SK-N-SH treated with all-trans-retinoic acid at 6 μM for 48 hours (cell line): ENCODE data around the gene LONP1.

Experiments
- ATAC-seq: fragments of 200-7000 bp; cut with Tn5 transposase; 3 replicates; pipeline ENCODE4 v1.9.1; 2020; ENCODE audit warnings: mild to moderate bottlenecking, moderate library complexity
- BACH2 ChIP-seq: fragments of 250-450 bp; sonication (Bioruptor Pico); IDR thresholded peaks from 2 replicates; pipeline ENCODE4 v1.9.0; 2021; ENCODE audit warnings: mild to moderate bottlenecking, borderline replicate concordance
- CSDC2 ChIP-seq: fragments of 250-450 bp; sonication (Bioruptor Pico); IDR thresholded peaks from 2 replicates; pipeline ENCODE4 v1.5.0; 2020; ENCODE audit warnings: mild to moderate bottlenecking, moderate library complexity
- ISL1 ChIP-seq: fragments of 250-450 bp; sonication (Bioruptor Pico); IDR thresholded peaks from 2 replicates; pipeline ENCODE4 v2.1.2; 2022; ENCODE audit warnings: mild to moderate bottlenecking, moderate library complexity
- OSR1 ChIP-seq: fragments of 250-450 bp; sonication (Bioruptor Pico); IDR thresholded peaks from 2 replicates; pipeline ENCODE4 v1.8.0; 2022; ENCODE audit warnings: moderate library complexity, mild to moderate bottlenecking, inconsistent platforms
- PPARA ChIP-seq: fragments of 250-450 bp; sonication (Bioruptor Pico); IDR thresholded peaks from 2 replicates; pipeline ENCODE4 v1.5.0; 2020; ENCODE audit warnings: mild to moderate bottlenecking, borderline replicate concordance
- RARB ChIP-seq: fragments of 250-450 bp; sonication (Bioruptor Pico); IDR thresholded peaks from 2 replicates; pipeline ENCODE4 v1.8.0; 2021; ENCODE audit warnings: mild to moderate bottlenecking, moderate library complexity
- SNAI2 ChIP-seq: fragments of 250-450 bp; sonication (Bioruptor Pico); IDR thresholded peaks from 2 replicates; pipeline ENCODE4 v1.5.0; 2020; ENCODE audit warnings: mild to moderate bottlenecking, moderate library complexity
- TCF4 ChIP-seq: fragments of 250-450 bp; sonication (Bioruptor Pico); IDR thresholded peaks from 2 replicates; pipeline ENCODE4 v1.8.0; 2021; ENCODE audit warnings: mild to moderate bottlenecking, moderate library complexity, borderline replicate concordance
- TOX ChIP-seq: fragments of 250-450 bp; sonication (Bioruptor Pico); IDR thresholded peaks from 2 replicates; pipeline ENCODE4 v1.8.0; 2021; ENCODE audit warnings: mild to moderate bottlenecking, moderate library complexity, borderline replicate concordance
- ZC3H10 ChIP-seq: fragments of 250-450 bp; sonication (Bioruptor Pico); IDR thresholded peaks from 2 replicates; pipeline ENCODE4 v1.5.1; 2021; ENCODE audit warnings: mild to moderate bottlenecking, moderate library complexity
- ZFP3 ChIP-seq: fragments of 250-450 bp; sonication (Bioruptor Pico); IDR thresholded peaks from 2 replicates; pipeline ENCODE4 v1.5.0; 2020; ENCODE audit warnings: mild to moderate bottlenecking, moderate library complexity
- ZFP30 ChIP-seq: fragments of 450-650 bp; formaldehyde crosslinking; IDR thresholded peaks from 2 replicates; pipeline ENCODE4 v1.5.0; 2022; ENCODE audit warnings: mild to moderate bottlenecking, moderate library complexity
- ZNF70 ChIP-seq: fragments of 450-650 bp; formaldehyde crosslinking; IDR thresholded peaks from 2 replicates; pipeline ENCODE4 v1.5.0; 2020; ENCODE audit warnings: mild to moderate bottlenecking, moderate library complexity
- ZNF8 ChIP-seq: fragments of 450-650 bp; formaldehyde crosslinking; IDR thresholded peaks from 2 replicates; pipeline ENCODE4 v1.5.0; 2020; ENCODE audit warnings: mild to moderate bottlenecking, moderate library complexity
- TF ChIP-seq, protein P1 (sequence below): fragments of 250-450 bp; sonication (Bioruptor Pico); IDR thresholded peaks from 2 replicates; pipeline ENCODE4 v1.8.0; 2020; ENCODE audit warnings: mild to moderate bottlenecking, moderate library complexity, borderline replicate concordance
- TF ChIP-seq, protein P2 (sequence below): fragments of 250-450 bp; sonication (Bioruptor Pico); IDR thresholded peaks from 2 replicates; pipeline ENCODE4 v1.5.1; 2021; ENCODE audit warnings: mild to moderate bottlenecking, moderate library complexity
- TF ChIP-seq, protein P3 (sequence below): fragments of 250-450 bp; sonication (Bioruptor Pico); IDR thresholded peaks from 2 replicates; pipeline ENCODE4 v1.5.0; 2020; ENCODE audit warnings: mild to moderate bottlenecking, moderate library complexity
- TF ChIP-seq, protein P4 (sequence below): fragments of 250-450 bp; sonication (Bioruptor Pico); IDR thresholded peaks from 2 replicates; pipeline ENCODE4 v1.5.1; 2020; ENCODE audit warnings: low read depth, mild to moderate bottlenecking, moderate library complexity

LONP1 gene

DNA sequence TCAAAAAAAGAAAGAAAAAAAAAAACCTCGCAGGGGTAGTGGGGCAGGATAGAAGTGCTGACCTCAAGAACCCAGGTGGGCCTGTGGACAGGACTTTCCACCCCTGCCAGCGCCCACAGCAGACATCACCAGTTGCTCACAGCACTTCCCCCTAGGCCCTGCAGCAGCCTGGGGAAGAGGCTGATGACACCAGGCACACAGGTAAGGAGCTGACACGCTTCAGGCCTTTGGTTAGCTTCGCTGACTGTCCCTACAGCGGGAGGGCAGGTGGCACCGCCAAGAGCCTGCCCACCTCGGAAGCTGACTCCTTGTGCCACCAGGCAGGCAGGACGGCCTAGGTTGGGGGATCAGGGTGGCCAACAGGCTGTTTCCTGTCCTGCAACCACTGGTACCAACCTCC, 8.9 kb downstream of the LONP1 start:
- no peak for ATAC-seq
- no peak for TF ChIP-seq BACH2 (CRISPR knock-in tag)
- TF ChIP-seq RARB, result no peak
- no peak for TF ChIP-seq ZNF70 (CRISPR knock-in tag)
- TF ChIP-seq ZC3H10, result no peak

DNA sequence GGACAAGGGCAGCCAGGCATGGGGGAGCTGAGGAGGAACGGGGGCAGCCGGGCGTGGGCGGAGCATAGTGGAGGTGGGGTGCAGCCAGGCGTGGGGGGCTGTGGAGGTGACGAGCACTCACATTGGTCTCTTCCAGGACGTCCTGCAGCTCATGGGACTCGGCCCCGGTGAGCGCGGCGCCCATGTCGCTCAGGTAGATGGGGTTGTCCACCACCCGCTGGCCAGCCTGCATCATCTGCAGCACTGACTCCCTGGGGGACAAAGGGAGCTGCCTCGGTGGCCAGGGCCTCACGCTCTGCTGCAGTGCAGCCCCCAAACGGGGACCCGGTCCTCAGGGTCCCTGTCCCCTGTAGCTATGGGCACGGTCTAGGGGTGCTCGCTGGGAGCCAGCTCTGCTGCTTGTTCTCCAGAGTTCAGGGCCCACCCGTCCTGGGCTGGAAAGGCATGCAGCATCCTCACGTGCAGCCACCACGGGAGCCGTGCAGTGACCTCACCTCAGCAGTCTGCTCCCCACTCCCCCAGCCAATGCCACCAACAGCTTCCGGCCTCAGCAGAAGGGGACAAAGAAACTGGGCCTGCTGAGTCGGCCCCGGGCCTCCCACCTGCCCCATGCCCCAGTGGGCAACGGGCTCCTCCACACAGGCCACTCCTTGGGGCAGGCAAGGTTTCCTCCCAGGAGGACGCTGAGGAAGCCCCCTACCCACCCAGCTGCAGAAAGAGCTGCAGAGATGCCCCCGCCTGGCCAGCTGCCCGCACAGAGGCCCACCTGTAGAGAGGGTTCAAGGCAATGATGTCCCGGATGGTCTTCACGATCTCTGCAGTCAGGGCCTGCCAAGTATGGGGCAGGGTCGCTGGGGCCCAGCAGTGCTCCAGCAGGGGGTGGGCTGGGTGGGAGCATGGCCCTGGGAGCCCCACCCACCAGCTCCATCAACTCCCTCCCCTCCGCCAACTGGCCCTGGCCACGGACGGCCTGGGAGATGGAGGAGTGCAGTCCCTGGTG, 12.1 kb downstream of the LONP1 start:
- no peak for ATAC-seq
- TF ChIP-seq ZNF8 (CRISPR knock-in tag), result no peak
- TF ChIP-seq PPARA (CRISPR knock-in tag), result no peak
- TF ChIP-seq ISL1, result no peak
- TF ChIP-seq ZFP3 (CRISPR knock-in tag), result no peak
- TF ChIP-seq, protein P1, sequence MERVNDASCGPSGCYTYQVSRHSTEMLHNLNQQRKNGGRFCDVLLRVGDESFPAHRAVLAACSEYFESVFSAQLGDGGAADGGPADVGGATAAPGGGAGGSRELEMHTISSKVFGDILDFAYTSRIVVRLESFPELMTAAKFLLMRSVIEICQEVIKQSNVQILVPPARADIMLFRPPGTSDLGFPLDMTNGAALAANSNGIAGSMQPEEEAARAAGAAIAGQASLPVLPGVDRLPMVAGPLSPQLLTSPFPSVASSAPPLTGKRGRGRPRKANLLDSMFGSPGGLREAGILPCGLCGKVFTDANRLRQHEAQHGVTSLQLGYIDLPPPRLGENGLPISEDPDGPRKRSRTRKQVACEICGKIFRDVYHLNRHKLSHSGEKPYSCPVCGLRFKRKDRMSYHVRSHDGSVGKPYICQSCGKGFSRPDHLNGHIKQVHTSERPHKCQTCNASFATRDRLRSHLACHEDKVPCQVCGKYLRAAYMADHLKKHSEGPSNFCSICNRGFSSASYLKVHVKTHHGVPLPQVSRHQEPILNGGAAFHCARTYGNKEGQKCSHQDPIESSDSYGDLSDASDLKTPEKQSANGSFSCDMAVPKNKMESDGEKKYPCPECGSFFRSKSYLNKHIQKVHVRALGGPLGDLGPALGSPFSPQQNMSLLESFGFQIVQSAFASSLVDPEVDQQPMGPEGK, result no peak
- TF ChIP-seq ZNF70 (CRISPR knock-in tag), result no peak
- TF ChIP-seq BACH2 (CRISPR knock-in tag), result no peak
- TF ChIP-seq, protein P2, sequence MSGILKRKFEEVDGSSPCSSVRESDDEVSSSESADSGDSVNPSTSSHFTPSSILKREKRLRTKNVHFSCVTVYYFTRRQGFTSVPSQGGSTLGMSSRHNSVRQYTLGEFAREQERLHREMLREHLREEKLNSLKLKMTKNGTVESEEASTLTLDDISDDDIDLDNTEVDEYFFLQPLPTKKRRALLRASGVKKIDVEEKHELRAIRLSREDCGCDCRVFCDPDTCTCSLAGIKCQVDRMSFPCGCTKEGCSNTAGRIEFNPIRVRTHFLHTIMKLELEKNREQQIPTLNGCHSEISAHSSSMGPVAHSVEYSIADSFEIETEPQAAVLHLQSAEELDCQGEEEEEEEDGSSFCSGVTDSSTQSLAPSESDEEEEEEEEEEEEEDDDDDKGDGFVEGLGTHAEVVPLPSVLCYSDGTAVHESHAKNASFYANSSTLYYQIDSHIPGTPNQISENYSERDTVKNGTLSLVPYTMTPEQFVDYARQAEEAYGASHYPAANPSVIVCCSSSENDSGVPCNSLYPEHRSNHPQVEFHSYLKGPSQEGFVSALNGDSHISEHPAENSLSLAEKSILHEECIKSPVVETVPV (CRISPR knock-in tag), result no peak
- TF ChIP-seq TOX (CRISPR knock-in tag), result no peak
- TF ChIP-seq, protein P3, sequence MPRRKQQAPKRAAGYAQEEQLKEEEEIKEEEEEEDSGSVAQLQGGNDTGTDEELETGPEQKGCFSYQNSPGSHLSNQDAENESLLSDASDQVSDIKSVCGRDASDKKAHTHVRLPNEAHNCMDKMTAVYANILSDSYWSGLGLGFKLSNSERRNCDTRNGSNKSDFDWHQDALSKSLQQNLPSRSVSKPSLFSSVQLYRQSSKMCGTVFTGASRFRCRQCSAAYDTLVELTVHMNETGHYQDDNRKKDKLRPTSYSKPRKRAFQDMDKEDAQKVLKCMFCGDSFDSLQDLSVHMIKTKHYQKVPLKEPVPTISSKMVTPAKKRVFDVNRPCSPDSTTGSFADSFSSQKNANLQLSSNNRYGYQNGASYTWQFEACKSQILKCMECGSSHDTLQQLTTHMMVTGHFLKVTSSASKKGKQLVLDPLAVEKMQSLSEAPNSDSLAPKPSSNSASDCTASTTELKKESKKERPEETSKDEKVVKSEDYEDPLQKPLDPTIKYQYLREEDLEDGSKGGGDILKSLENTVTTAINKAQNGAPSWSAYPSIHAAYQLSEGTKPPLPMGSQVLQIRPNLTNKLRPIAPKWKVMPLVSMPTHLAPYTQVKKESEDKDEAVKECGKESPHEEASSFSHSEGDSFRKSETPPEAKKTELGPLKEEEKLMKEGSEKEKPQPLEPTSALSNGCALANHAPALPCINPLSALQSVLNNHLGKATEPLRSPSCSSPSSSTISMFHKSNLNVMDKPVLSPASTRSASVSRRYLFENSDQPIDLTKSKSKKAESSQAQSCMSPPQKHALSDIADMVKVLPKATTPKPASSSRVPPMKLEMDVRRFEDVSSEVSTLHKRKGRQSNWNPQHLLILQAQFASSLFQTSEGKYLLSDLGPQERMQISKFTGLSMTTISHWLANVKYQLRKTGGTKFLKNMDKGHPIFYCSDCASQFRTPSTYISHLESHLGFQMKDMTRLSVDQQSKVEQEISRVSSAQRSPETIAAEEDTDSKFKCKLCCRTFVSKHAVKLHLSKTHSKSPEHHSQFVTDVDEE (CRISPR knock-in tag), result no peak
- TF ChIP-seq, all 23 proteins: peak for 0

DNA sequence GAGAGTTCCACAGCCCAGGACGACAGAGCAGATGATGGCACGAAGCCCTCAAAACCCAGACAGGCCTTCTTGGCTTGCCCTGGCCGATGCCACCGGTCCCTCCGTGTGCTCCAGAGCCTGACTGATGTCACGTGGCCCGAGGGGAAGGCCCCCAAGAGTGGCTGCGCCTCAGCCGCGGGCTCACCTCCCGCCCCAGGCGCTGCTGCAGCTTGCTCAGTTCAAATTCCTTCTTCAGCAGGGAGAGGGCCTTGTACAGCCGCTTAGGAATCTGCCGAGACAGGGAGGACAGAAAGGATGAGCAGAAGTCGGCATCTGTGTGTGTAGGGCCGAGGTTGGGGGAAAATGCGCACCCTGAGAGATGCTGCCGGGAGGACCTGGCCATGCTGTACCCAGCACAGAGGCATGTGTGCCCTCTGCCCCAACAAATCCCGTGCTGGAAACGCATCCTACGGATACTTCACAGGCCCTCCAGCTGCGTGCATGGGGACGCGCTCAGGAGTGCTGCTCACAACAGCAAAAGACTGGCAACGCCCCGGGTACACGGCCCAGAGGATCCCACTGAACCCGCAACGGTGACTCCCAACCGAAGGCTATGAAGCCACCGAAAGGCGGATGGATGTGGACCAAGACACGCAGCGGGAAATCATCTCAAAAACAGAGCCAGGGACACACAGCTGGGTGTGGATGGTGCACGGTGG, 12.9 kb downstream of the LONP1 start:
- TF ChIP-seq ZC3H10 (no peak), TOX (CRISPR knock-in tag) (no peak), RARB (no peak), CSDC2 (CRISPR knock-in tag) (no peak), ZFP30 (CRISPR knock-in tag) (no peak), SNAI2 (CRISPR knock-in tag) (no peak), ZNF70 (CRISPR knock-in tag) (no peak), BACH2 (CRISPR knock-in tag) (no peak)
- TF ChIP-seq, protein P4, sequence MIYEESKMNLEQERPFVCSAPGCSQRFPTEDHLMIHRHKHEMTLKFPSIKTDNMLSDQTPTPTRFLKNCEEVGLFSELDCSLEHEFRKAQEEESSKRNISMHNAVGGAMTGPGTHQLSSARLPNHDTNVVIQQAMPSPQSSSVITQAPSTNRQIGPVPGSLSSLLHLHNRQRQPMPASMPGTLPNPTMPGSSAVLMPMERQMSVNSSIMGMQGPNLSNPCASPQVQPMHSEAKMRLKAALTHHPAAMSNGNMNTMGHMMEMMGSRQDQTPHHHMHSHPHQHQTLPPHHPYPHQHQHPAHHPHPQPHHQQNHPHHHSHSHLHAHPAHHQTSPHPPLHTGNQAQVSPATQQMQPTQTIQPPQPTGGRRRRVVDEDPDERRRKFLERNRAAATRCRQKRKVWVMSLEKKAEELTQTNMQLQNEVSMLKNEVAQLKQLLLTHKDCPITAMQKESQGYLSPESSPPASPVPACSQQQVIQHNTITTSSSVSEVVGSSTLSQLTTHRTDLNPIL (CRISPR knock-in tag), result no peak
- ATAC-seq, result no peak

DNA sequence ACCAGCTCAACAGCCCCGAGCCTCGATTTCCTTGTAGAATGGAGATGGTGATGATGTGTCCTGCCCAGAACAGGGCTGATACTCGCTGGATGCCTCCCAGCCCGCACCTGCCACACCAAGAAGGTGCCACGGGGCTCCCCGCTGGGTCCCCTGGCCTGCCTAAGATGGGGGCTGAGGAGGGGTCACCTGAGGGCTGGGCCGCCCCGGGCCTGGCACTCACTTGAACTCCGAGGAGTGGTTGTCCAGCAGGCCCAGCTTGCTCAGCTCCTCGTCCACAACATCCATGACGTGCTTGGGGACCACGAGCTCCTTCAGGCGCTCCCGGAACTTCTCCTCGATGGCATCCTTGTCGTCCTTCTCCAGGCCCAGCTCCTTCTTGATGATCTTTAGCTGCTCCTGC, 14.4 kb downstream of the LONP1 start:
- no peak for ATAC-seq
- no peak for TF ChIP-seq TCF4 (CRISPR knock-in tag)
- TF ChIP-seq ZFP30 (CRISPR knock-in tag), result no peak
- TF ChIP-seq PPARA (CRISPR knock-in tag), result no peak
- no peak for TF ChIP-seq SNAI2 (CRISPR knock-in tag)
- no peak for TF ChIP-seq ZNF70 (CRISPR knock-in tag)
- TF ChIP-seq, protein P2 (CRISPR knock-in tag), result no peak
- no peak for TF ChIP-seq TOX (CRISPR knock-in tag)
- TF ChIP-seq, protein P4 (CRISPR knock-in tag), result no peak
- no peak for TF ChIP-seq ZNF8 (CRISPR knock-in tag)
- no peak for TF ChIP-seq OSR1
- no peak for TF ChIP-seq ZC3H10
- TF ChIP-seq, protein P1, result no peak
